Measurements from ENCODE around the gene ANK3.

Gene ANK3

GRCh38 chr10:60350400-60350799 lies 39.3 kb downstream of the ANK3 start:
- no peak for DNase-seq (ENCODE audit: low spot score)
- CTCF ChIA-PET: no interaction called here
- H3K27ac ChIP-seq: no peak overlapping the region
- POLR2A ChIA-PET (ENCODE audit: low non-redundant PET): no interaction called here
- TF ChIP-seq CTCF (conservative IDR thresholded peaks at IDR 0.05; ENCODE audit: low read depth): no peak

- DNase-seq (ENCODE audit: low spot score): no peak
- TF ChIP-seq CTCF (conservative IDR thresholded peaks at IDR 0.05; ENCODE audit: low read depth): no peak
- POLR2A ChIA-PET (ENCODE audit: low non-redundant PET): no interaction called here
- no peak overlapping the region for H3K27ac ChIP-seq
- CTCF ChIA-PET: no interaction called here
These were observed 40.2 kb downstream of the ANK3 start for GRCh38 chr10:60349426-60349825.

GRCh38 chr10:60348982-60349381 lies 40.7 kb downstream of the ANK3 start:
- DNase-seq (ENCODE audit: low spot score): no peak
- H3K27ac ChIP-seq: no peak overlapping the region
- ChIA-PET CTCF (interaction anchor here (0.5 kb wide), 1 partner anchor 845 kb away, joined by 3 read pairs; no protein-coding TSS in a partner anchor), POLR2A (ENCODE audit: low non-redundant PET) (no interaction called here)
- TF ChIP-seq CTCF (conservative IDR thresholded peaks at IDR 0.05; ENCODE audit: low read depth): no peak

GRCh38 chr10:60347270-60347669 lies 42.4 kb downstream of the ANK3 start:
- no peak for DNase-seq (ENCODE audit: low spot score)
- H3K27ac ChIP-seq: no peak overlapping the region
- POLR2A ChIA-PET (ENCODE audit: low non-redundant PET): no interaction called here
- no peak for TF ChIP-seq CTCF (conservative IDR thresholded peaks at IDR 0.05; ENCODE audit: low read depth)
- CTCF ChIA-PET: no interaction called here

GRCh38 chr10:60346661-60347060 lies 43.0 kb downstream of the ANK3 start:
- TF ChIP-seq CTCF (conservative IDR thresholded peaks at IDR 0.05; ENCODE audit: low read depth): no peak
- ChIA-PET POLR2A (ENCODE audit: low non-redundant PET) (no interaction called here), CTCF (no interaction called here)
- H3K27ac ChIP-seq: no peak overlapping the region
- DNase-seq (ENCODE audit: low spot score): no peak

GRCh38 chr10:60343254-60343653 lies 46.4 kb downstream of the ANK3 start:
- CTCF ChIA-PET: no interaction called here
- no peak for TF ChIP-seq CTCF (conservative IDR thresholded peaks at IDR 0.05; ENCODE audit: low read depth)
- DNase-seq (ENCODE audit: low spot score): no peak
- POLR2A ChIA-PET (ENCODE audit: low non-redundant PET): no interaction called here
- H3K27ac ChIP-seq: no peak overlapping the region

- ChIA-PET CTCF (no interaction called here), POLR2A (ENCODE audit: low non-redundant PET) (no interaction called here)
- DNase-seq (ENCODE audit: low spot score): no peak
- no peak overlapping the region for H3K27ac ChIP-seq
- TF ChIP-seq CTCF (conservative IDR thresholded peaks at IDR 0.05; ENCODE audit: low read depth): no peak
These were observed 47.7 kb downstream of the ANK3 start for GRCh38 chr10:60341969-60342368.

Measured in RWPE1 (cell line).